B cell (primary cell): ENCODE results near the gene SUGCT. TPM values are rescaled to one million over a fixed set of nuclear protein-coding genes. Genes with fewer than 3 reads are reported as not detected.

ENCODE experiments used
- ATAC-seq: fragments of 200-7000 bp; cut with Tn5 transposase; one replicate; pipeline ENCODE4 v1.10.0; 2021; ENCODE audit warnings: low read depth, mild to moderate bottlenecking, moderate number of reproducible peaks, moderate library complexity
- CTCF ChIA-PET: fragments of 350-600 bp; sonication (Branson Sonifier 250); formaldehyde crosslinking; loops from one replicate; lab custom pipeline; 2021; ENCODE audit warnings: antibody characterized with exemption, inconsistent platforms; lab: Charles Lee
- POLR2A ChIA-PET: fragments of 350-600 bp; sonication (Branson Sonifier 250); formaldehyde crosslinking; loops from one replicate; lab custom pipeline; 2021; ENCODE audit warnings: antibody characterized with exemption; lab: Charles Lee
- DNase-seq: peaks from one replicate; pipeline ENCODE4 v3.0.0; 2013
- H2AFZ ChIP-seq: 2 replicates; pipeline ENCODE4 v1.6.1; 2012; ENCODE audit warnings: mild to moderate bottlenecking, low read depth, low read length; ENCODE audit not compliant: insufficient read depth, poor library complexity, severe bottlenecking
- H3K27ac ChIP-seq, 2 donors: 1 replicate in 1 of 2; 2 replicates in 1 of 2; pipeline ENCODE4 v1.5.1; 2012 to 2013; ENCODE audit warnings: low read length in 2 of 2, mild to moderate bottlenecking in 2 of 2, moderate library complexity in 1 of 2
- H3K27me3 ChIP-seq, 4 experiments: fragments of 200-600 bp in 1 of 4; sonication (generic) in 1 of 4; replicated peaks in 1 of 4; 1 replicate in 2 of 4; 2 replicates in 2 of 4; pipeline versions ENCODE4 v1.6.1 to v1.7.0; 2013 to 2016; ENCODE audit warnings: low read length in 3 of 4, mild to moderate bottlenecking in 2 of 4, mixed read lengths in 1 of 4, moderate library complexity in 1 of 4; ENCODE audit not compliant: insufficient read depth in 4 of 4, control insufficient read depth in 3 of 4; ENCODE audit errors: control extremely low read depth in 1 of 4
- H3K36me3 ChIP-seq, 2 experiments: replicated peaks in 1 of 2; 1 replicate in 1 of 2; 2 replicates in 1 of 2; pipeline versions ENCODE4 v1.6.1 to v1.7.1; 2013; ENCODE audit warnings: low read length in 1 of 2; ENCODE audit not compliant: insufficient read depth in 2 of 2, control insufficient read depth in 1 of 2; ENCODE audit errors: control extremely low read depth in 1 of 2, extremely low read depth in 1 of 2
- H3K4me1 ChIP-seq, 2 donors: fragments of 200-600 bp in 1 of 2; sonication (generic) in 1 of 2; 1 replicate in 1 of 2; 2 replicates in 1 of 2; pipeline versions ENCODE4 v1.5.1 to v1.6.1; 2013 to 2017; ENCODE audit warnings: low read length in 2 of 2; ENCODE audit not compliant: control insufficient read depth in 2 of 2, insufficient read depth in 2 of 2
- H3K4me2 ChIP-seq: replicated peaks from 2 replicates; pipeline ENCODE3; 2012; ENCODE audit warnings: mild to moderate bottlenecking, low read depth, low read length; ENCODE audit not compliant: poor library complexity, severe bottlenecking
- H3K4me3 ChIP-seq, 5 experiments: fragments of 200-600 bp in 1 of 5; sonication (generic) in 1 of 5; 1 replicate in 3 of 5; 2 replicates in 2 of 5; pipeline versions ENCODE4 v1.5.1 to v1.7.0; 2011 to 2016; ENCODE audit warnings: low read length in 4 of 5, mild to moderate bottlenecking in 4 of 5, low read depth in 2 of 5, control low read depth in 1 of 5, moderate library complexity in 1 of 5; ENCODE audit not compliant: insufficient read depth in 1 of 5; ENCODE audit errors: control extremely low read depth in 1 of 5, extremely low read depth in 1 of 5
- H3K79me2 ChIP-seq: fragments of 200-600 bp; sonication (generic); one replicate; pipeline ENCODE4 v1.6.0; 2016; ENCODE audit warnings: low read length; ENCODE audit not compliant: control insufficient read depth, insufficient read depth
- H3K9ac ChIP-seq: fragments of 200-600 bp; sonication (generic); 2 replicates; pipeline ENCODE4 v1.6.1; 2017; ENCODE audit warnings: mild to moderate bottlenecking, low read length, moderate library complexity
- H3K9me3 ChIP-seq, 3 donors: one replicate each; pipeline versions ENCODE4 v1.6.1 to v1.7.1; 2013; ENCODE audit warnings: low read length in 2 of 3; ENCODE audit not compliant: control insufficient read depth in 2 of 3, insufficient read depth in 1 of 3; ENCODE audit errors: control extremely low read depth in 1 of 3
- H4K20me1 ChIP-seq: 2 replicates; pipeline ENCODE4 v1.6.0; 2012; ENCODE audit warnings: mild to moderate bottlenecking, low read length; ENCODE audit not compliant: insufficient read depth, control insufficient read depth, poor library complexity, severe bottlenecking
- H3K27ac Mint-ChIP-seq: one replicate; pipeline ENCODE4 v1.8.0; 2021; ENCODE audit warnings: mixed read lengths
- H3K27me3 Mint-ChIP-seq: one replicate; pipeline ENCODE4 v1.8.0; 2021; ENCODE audit warnings: mixed read lengths
- H3K4me1 Mint-ChIP-seq: one replicate; pipeline ENCODE4 v1.8.0; 2021; ENCODE audit warnings: mixed read lengths
- H3K4me3 Mint-ChIP-seq: one replicate; pipeline ENCODE4 v1.8.0; 2021; ENCODE audit warnings: mixed read lengths
- H3K9me3 Mint-ChIP-seq: one replicate; pipeline ENCODE4 v1.8.0; 2022; ENCODE audit warnings: mixed read lengths; ENCODE audit not compliant: insufficient read depth
- CTCF ChIP-seq: fragments of 200-600 bp; IDR thresholded peaks from one replicate; pipeline ENCODE4 v1.8.0; 2022; ENCODE audit warnings: antibody characterized with exemption, mild to moderate bottlenecking
- EZH2 ChIP-seq: IDR thresholded peaks from 2 replicates; pipeline ENCODE4 v1.6.1; 2012; ENCODE audit warnings: borderline replicate concordance, low read depth, mild to moderate bottlenecking, moderate library complexity, low read length; ENCODE audit not compliant: insufficient read depth, poor library complexity, severe bottlenecking
- WGBS: methylation state at CpG from one replicate; pipeline ENCODE4 v1.1.5; 2013; ENCODE audit warnings: missing lambda C conversion rate; ENCODE audit not compliant: insufficient coverage; 5-methylcytosine and 5-hydroxymethylcytosine counted together
- intact Hi-C: fragments of 100-400 bp; cut with micrococcal nuclease; formaldehyde crosslinking; loops from one replicate; pipeline ENCODE4 v1.10.0; 2022
- polyA plus RNA-seq: library from polyadenylated mRNA; depleted of rRNA; stranded (reverse); fragments of >200 nt; gene quantifications from 2 replicates; pipeline ENCODE4 v1.2.3, GENCODE V29; 2012
- total RNA-seq, 2 donors: library from RNA; stranded (reverse); fragments of 120-200 nt in 1 of 2; gene quantifications; 1 replicate in 1 of 2; 2 replicates in 1 of 2; pipeline versions ENCODE4 v1.2.3 to v1.2.4, GENCODE V29; 2013 to 2022

Gene SUGCT
- total and polyA plus RNA-seq, 2 donors (not counting 1 experiment from before 2014, with no cell fraction given): 0.19 to 0.86 TPM

- peaks cover 2% of the 10 kb centered on the region for H3K4me1 Mint-ChIP-seq
- no peaks in the 10 kb centered on the region for H3K9me3 Mint-ChIP-seq
- H3K27ac Mint-ChIP-seq: no peak overlapping the region
- ChIA-PET CTCF (no interaction called here), POLR2A (no interaction called here)
- TF ChIP-seq CTCF: no peak
- TF ChIP-seq EZH2: no peak
- no peaks in the 10 kb centered on the region for H3K27me3 ChIP-seq
- no peak overlapping the region for H3K4me3 ChIP-seq
- no peak overlapping the region for H3K4me3 Mint-ChIP-seq
- no peaks in the 10 kb centered on the region for H3K36me3 ChIP-seq
- no peaks in the 10 kb centered on the region for H3K4me1 ChIP-seq
- no peaks in the 10 kb centered on the region for H4K20me1 ChIP-seq
- no peak overlapping the region for H3K27ac ChIP-seq
- no peak for ATAC-seq
- no peak overlapping the region for H3K4me2 ChIP-seq
- no peak overlapping the region for H2AFZ ChIP-seq
- H3K27me3 Mint-ChIP-seq: no peaks in the 10 kb centered on the region
- no peak for DNase-seq
- no peaks in the 10 kb centered on the region for H3K9me3 ChIP-seq
- intact Hi-C loops: no loop called here
- no peak overlapping the region for H3K9ac ChIP-seq
- WGBS: 100% methylated on average over 6 of the region's 8 CpGs
- no peaks in the 10 kb centered on the region for H3K79me2 ChIP-seq
Measured at GRCh38 chr7:40234666-40235065, 99.9 kb downstream of the SUGCT start.

- Histone ChIP-seq H3K4me2 (no peak overlapping the region), H3K27ac (no peak overlapping the region), H3K4me3 (no peak overlapping the region), H4K20me1 (no peaks in the 10 kb centered on the region), H2AFZ (no peak overlapping the region), H3K9ac (no peak overlapping the region), H3K36me3 (no peaks in the 10 kb centered on the region), H3K9me3 (no peaks in the 10 kb centered on the region), H3K79me2 (no peaks in the 10 kb centered on the region), H3K4me1 (no peaks in the 10 kb centered on the region), H3K27me3 (no peaks in the 10 kb centered on the region)
- H3K27ac Mint-ChIP-seq: no peak overlapping the region
- TF ChIP-seq EZH2: no peak
- no peak for TF ChIP-seq CTCF
- DNase-seq (no peak), ATAC-seq (no peak)
- intact Hi-C loops: no loop called here
- no CpG with 5 or more reads among the region's 1 CpG for WGBS
- H3K9me3 Mint-ChIP-seq: no peaks in the 10 kb centered on the region
- H3K4me3 Mint-ChIP-seq: no peak overlapping the region
- CTCF ChIA-PET: no interaction called here
- H3K27me3 Mint-ChIP-seq: no peaks in the 10 kb centered on the region
- peaks cover 2% of the 10 kb centered on the region for H3K4me1 Mint-ChIP-seq
- POLR2A ChIA-PET: no interaction called here
Measured at GRCh38 chr7:40237731-40238130, 102.9 kb downstream of the SUGCT start.
